ENCODE results near the gene ACAT2. TPM values are rescaled to one million over a fixed set of nuclear protein-coding genes. Genes with fewer than 3 reads are reported as not detected.

ACAT2 gene
- total and polyA plus RNA-seq, 2 donors (not counting 1 experiment from before 2014, with no cell fraction given), result 6.5 to 31.1 TPM

DNA sequence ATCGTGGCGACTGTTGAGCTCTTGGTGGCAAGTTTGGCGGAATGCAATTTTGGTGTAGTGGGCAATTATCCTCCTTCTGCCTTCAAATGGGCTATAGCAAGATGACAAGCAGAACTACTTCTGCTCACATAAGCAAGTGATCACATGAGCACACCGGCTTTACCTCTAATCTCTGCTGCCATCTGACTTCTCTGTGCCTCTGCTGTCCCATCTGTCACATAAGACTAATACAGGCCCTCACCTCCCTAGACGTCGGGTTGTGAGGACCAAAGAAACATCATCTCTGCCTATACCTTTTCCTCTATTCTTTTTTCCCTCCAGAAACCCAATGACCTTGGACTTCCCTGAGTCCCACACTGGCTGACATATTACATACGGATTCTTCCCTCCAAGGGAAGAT lies 47.9 kb upstream of the ACAT2 start:
- CTCF ChIA-PET, result interaction anchor here (1.4 kb wide), 1 partner anchor 23 kb away, joined by 3 read pairs; no protein-coding TSS in a partner anchor
- POLR2A ChIA-PET, result no interaction called here
- DNase-seq, result no peak
- 94% methylated on average over 6 of the region's 7 CpGs for WGBS (ENCODE audit: insufficient coverage)
- Histone ChIP-seq H3K4me2 (replicated peaks; ENCODE audit: low read depth, low read length, poor library complexity, severe bottlenecking) (no peak overlapping the region), H4K20me1 (ENCODE audit: control insufficient read depth, insufficient read depth, low read length, poor library complexity, severe bottlenecking) (no peaks in the 10 kb centered on the region), H3K27ac (ENCODE audit: low read length in 2 of 2) (no peak overlapping the region), H3K4me1 (ENCODE audit: control insufficient read depth in 2 of 2, insufficient read depth in 2 of 2, low read length in 2 of 2) (no peaks in the 10 kb centered on the region), H2AFZ (ENCODE audit: insufficient read depth, low read depth, low read length, poor library complexity, severe bottlenecking) (no peak overlapping the region), H3K79me2 (ENCODE audit: control insufficient read depth, insufficient read depth, low read length) (peaks cover 44% of the 10 kb centered on the region), H3K9ac (ENCODE audit: low read length) (no peak overlapping the region), H3K36me3 (replicated peaks in 1 of 2; ENCODE audit: control extremely low read depth in 1 of 2, control insufficient read depth in 1 of 2, extremely low read depth in 1 of 2, insufficient read depth in 2 of 2, low read length in 1 of 2) (peaks cover 0 to 2% of the 10 kb centered on the region in 2 experiments), H3K4me3 (ENCODE audit: control extremely low read depth in 1 of 5, extremely low read depth in 1 of 5, insufficient read depth in 1 of 5, low read depth in 2 of 5, low read length in 4 of 5) (no peak overlapping the region), H3K27me3 (replicated peaks in 1 of 4; ENCODE audit: control extremely low read depth in 1 of 4, control insufficient read depth in 3 of 4, insufficient read depth in 4 of 4, low read length in 3 of 4) (no peaks in the 10 kb centered on the region), H3K9me3 (ENCODE audit: control extremely low read depth in 1 of 3, control insufficient read depth in 2 of 3, insufficient read depth in 1 of 3, low read length in 2 of 3) (no peaks in the 10 kb centered on the region)
- no peak for TF ChIP-seq EZH2 (IDR thresholded peaks at IDR 0.05; ENCODE audit: borderline replicate concordance, insufficient read depth, low read depth, low read length, poor library complexity, severe bottlenecking)
- TF ChIP-seq, protein P1, sequence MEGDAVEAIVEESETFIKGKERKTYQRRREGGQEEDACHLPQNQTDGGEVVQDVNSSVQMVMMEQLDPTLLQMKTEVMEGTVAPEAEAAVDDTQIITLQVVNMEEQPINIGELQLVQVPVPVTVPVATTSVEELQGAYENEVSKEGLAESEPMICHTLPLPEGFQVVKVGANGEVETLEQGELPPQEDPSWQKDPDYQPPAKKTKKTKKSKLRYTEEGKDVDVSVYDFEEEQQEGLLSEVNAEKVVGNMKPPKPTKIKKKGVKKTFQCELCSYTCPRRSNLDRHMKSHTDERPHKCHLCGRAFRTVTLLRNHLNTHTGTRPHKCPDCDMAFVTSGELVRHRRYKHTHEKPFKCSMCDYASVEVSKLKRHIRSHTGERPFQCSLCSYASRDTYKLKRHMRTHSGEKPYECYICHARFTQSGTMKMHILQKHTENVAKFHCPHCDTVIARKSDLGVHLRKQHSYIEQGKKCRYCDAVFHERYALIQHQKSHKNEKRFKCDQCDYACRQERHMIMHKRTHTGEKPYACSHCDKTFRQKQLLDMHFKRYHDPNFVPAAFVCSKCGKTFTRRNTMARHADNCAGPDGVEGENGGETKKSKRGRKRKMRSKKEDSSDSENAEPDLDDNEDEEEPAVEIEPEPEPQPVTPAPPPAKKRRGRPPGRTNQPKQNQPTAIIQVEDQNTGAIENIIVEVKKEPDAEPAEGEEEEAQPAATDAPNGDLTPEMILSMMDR (IDR thresholded peaks at IDR 0.05), result no peak
- intact Hi-C loops (cut with micrococcal nuclease), result no loop called here
- H3K27ac Mint-ChIP-seq, result no peak overlapping the region
- no peaks in the 10 kb centered on the region for H3K9me3 Mint-ChIP-seq (ENCODE audit: insufficient read depth)
- ATAC-seq (ENCODE audit: low read depth), result no peak
- H3K27me3 Mint-ChIP-seq, result no peaks in the 10 kb centered on the region
- no peaks in the 10 kb centered on the region for H3K4me1 Mint-ChIP-seq
- no peak overlapping the region for H3K4me3 Mint-ChIP-seq

DNA sequence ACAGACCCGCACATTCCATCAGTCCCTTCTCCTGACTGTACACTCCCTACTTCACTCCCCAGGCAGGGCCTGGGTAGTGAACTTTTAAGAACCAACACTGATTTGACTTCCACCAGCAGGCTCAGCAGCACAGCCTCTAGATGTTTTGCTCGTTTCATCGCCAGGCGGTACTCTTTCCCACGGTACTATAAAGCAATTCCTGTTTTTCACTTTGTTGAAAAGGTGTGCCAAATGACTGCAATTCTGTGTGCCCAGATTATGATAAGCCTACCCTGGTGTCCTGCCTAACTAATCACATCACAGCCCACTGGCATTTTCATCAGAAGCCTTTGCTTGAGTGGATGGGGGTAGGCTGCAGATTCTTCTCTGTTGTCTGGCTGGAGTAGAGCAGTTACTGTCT lies 47.4 kb upstream of the ACAT2 start:
- Mint-ChIP-seq H3K9me3 (ENCODE audit: insufficient read depth) (no peaks in the 10 kb centered on the region), H3K27me3 (no peaks in the 10 kb centered on the region), H3K4me1 (no peaks in the 10 kb centered on the region), H3K27ac (no peak overlapping the region), H3K4me3 (no peak overlapping the region)
- ATAC-seq (ENCODE audit: low read depth), result no peak
- H2AFZ ChIP-seq (ENCODE audit: insufficient read depth, low read depth, low read length, poor library complexity, severe bottlenecking), result no peak overlapping the region
- 88% methylated on average over 5 of the region's 5 CpGs for WGBS (ENCODE audit: insufficient coverage)
- H4K20me1 ChIP-seq (ENCODE audit: control insufficient read depth, insufficient read depth, low read length, poor library complexity, severe bottlenecking), result no peaks in the 10 kb centered on the region
- no peak for DNase-seq
- H3K4me1 ChIP-seq (ENCODE audit: control insufficient read depth in 2 of 2, insufficient read depth in 2 of 2, low read length in 2 of 2), result no peaks in the 10 kb centered on the region
- no peak overlapping the region for H3K4me3 ChIP-seq (ENCODE audit: control extremely low read depth in 1 of 5, extremely low read depth in 1 of 5, insufficient read depth in 1 of 5, low read depth in 2 of 5, low read length in 4 of 5)
- H3K4me2 ChIP-seq (replicated peaks; ENCODE audit: low read depth, low read length, poor library complexity, severe bottlenecking), result no peak overlapping the region
- no peak for TF ChIP-seq EZH2 (IDR thresholded peaks at IDR 0.05; ENCODE audit: borderline replicate concordance, insufficient read depth, low read depth, low read length, poor library complexity, severe bottlenecking)
- TF ChIP-seq, protein P1 (IDR thresholded peaks at IDR 0.05), result no peak
- no peak overlapping the region for H3K27ac ChIP-seq (ENCODE audit: low read length in 2 of 2)
- intact Hi-C loops (cut with micrococcal nuclease), result no loop called here
- H3K27me3 ChIP-seq (replicated peaks in 1 of 4; ENCODE audit: control extremely low read depth in 1 of 4, control insufficient read depth in 3 of 4, insufficient read depth in 4 of 4, low read length in 3 of 4), result no peaks in the 10 kb centered on the region
- H3K9ac ChIP-seq (ENCODE audit: low read length), result no peak overlapping the region
- peaks cover 48% of the 10 kb centered on the region for H3K79me2 ChIP-seq (ENCODE audit: control insufficient read depth, insufficient read depth, low read length)
- no peaks in the 10 kb centered on the region for H3K9me3 ChIP-seq (ENCODE audit: control extremely low read depth in 1 of 3, control insufficient read depth in 2 of 3, insufficient read depth in 1 of 3, low read length in 2 of 3)
- H3K36me3 ChIP-seq (replicated peaks in 1 of 2; ENCODE audit: control extremely low read depth in 1 of 2, control insufficient read depth in 1 of 2, extremely low read depth in 1 of 2, insufficient read depth in 2 of 2, low read length in 1 of 2), result peaks cover 0 to 2% of the 10 kb centered on the region in 2 experiments
- CTCF ChIA-PET, result no interaction called here
- POLR2A ChIA-PET, result no interaction called here
